Right hindlimb (tissue), 1 donor: ENCODE results near the gene DHX32.

Source experiments
- DNase-seq: peaks from one replicate; pipeline ENCODE4 v3.0.0-alpha.2; 2018

DHX32 gene

GRCh38 chr10:125801574-125801973 lies 79.5 kb downstream of the DHX32 start:
- DNase-seq: no peak

- DNase-seq: no peak
Observed at GRCh38 chr10:125799451-125800182, 81.5 kb downstream of the DHX32 start.

- no peak for DNase-seq
Observed at GRCh38 chr10:125797994-125798662, 83.0 kb downstream of the DHX32 start.

- DNase-seq: no peak
Observed at GRCh38 chr10:125797424-125797823, 83.7 kb downstream of the DHX32 start.

- no peak for DNase-seq
Observed at GRCh38 chr10:125795637-125796190, 85.4 kb downstream of the DHX32 start.

- no peak for DNase-seq
Observed at GRCh38 chr10:125795128-125795527, 86.0 kb downstream of the DHX32 start.

GRCh38 chr10:125792342-125793300 lies 88.5 kb downstream of the DHX32 start:
- no peak for DNase-seq

GRCh38 chr10:125788156-125789034 lies 92.7 kb downstream of the DHX32 start:
- DNase-seq: no peak
